Testis (tissue), 2 donors: ENCODE results near the gene ILKAP.

ENCODE experiments used
- POLR2A ChIP-seq: fragments of 450-650 bp; IDR thresholded peaks from one replicate; pipeline ENCODE4 v1.6.1; 2017; ENCODE audit warnings: antibody characterized with exemption, mild to moderate bottlenecking, moderate library complexity
- TF ChIP-seq, protein P1 (sequence below), 3 experiments: fragments of 450-650 bp in 2 of 3; fragments of 200-600 bp in 1 of 3; sonication (generic) in 1 of 3; IDR thresholded peaks; one replicate each; pipeline ENCODE4 v1.5.1; 2016 to 2019; ENCODE audit warnings: antibody characterized with exemption in 3 of 3, mild to moderate bottlenecking in 2 of 3, moderate library complexity in 1 of 3

DNA sequence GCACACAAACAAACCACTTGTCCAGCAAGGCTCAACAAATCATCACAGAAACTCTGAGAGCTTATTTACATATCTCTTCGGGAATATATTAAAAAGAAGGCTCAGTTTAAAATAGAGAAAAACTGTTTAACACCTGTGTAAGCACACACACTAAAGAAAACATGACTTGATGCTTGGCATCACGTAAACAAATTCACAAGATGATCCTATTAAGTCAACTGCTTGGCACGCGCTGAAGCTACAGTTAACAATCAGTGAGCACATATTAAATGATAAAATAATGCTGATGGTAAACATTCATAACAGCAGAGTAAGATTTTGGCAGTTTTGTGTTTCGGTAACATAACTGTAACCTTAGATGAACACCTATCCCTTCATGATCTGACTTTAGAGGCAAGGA is 40.7 kb upstream of the ILKAP start:
- TF ChIP-seq, protein P1, sequence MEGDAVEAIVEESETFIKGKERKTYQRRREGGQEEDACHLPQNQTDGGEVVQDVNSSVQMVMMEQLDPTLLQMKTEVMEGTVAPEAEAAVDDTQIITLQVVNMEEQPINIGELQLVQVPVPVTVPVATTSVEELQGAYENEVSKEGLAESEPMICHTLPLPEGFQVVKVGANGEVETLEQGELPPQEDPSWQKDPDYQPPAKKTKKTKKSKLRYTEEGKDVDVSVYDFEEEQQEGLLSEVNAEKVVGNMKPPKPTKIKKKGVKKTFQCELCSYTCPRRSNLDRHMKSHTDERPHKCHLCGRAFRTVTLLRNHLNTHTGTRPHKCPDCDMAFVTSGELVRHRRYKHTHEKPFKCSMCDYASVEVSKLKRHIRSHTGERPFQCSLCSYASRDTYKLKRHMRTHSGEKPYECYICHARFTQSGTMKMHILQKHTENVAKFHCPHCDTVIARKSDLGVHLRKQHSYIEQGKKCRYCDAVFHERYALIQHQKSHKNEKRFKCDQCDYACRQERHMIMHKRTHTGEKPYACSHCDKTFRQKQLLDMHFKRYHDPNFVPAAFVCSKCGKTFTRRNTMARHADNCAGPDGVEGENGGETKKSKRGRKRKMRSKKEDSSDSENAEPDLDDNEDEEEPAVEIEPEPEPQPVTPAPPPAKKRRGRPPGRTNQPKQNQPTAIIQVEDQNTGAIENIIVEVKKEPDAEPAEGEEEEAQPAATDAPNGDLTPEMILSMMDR (IDR thresholded peaks at IDR 0.05), result no peak
- no peak for TF ChIP-seq POLR2A
